Esophagus (tissue), 2 donors: ENCODE data around the gene PTPRF. TPM values are rescaled to one million over a fixed set of nuclear protein-coding genes. Genes with fewer than 3 reads are reported as not detected.

Source experiments
- H3K27ac ChIP-seq, 2 donors: one replicate each; pipeline ENCODE4 v1.5.1; 2013; ENCODE audit warnings: low read depth in 2 of 2, mild to moderate bottlenecking in 2 of 2, inconsistent platforms in 1 of 2, low read length in 1 of 2, moderate library complexity in 1 of 2
- H3K27me3 ChIP-seq, 2 donors: one replicate each; pipeline ENCODE4 v1.6.1; 2013; ENCODE audit warnings: low read length in 2 of 2, control low read depth in 1 of 2, mild to moderate bottlenecking in 1 of 2; ENCODE audit not compliant: insufficient read depth in 2 of 2, control insufficient read depth in 1 of 2
- H3K36me3 ChIP-seq, 2 donors: one replicate each; pipeline ENCODE4 v1.6.1; 2013; ENCODE audit warnings: low read length in 1 of 2; ENCODE audit not compliant: control insufficient read depth in 2 of 2, insufficient read depth in 2 of 2
- H3K4me1 ChIP-seq, 2 donors: one replicate each; pipeline ENCODE4 v1.6.1; 2013; ENCODE audit warnings: low read length in 1 of 2; ENCODE audit not compliant: control insufficient read depth in 2 of 2, insufficient read depth in 2 of 2
- H3K4me3 ChIP-seq, 2 donors: one replicate each; pipeline ENCODE4 v1.5.1; 2013; ENCODE audit warnings: low read length in 2 of 2, mild to moderate bottlenecking in 2 of 2, low read depth in 1 of 2, moderate library complexity in 1 of 2
- H3K9me3 ChIP-seq, 2 donors: one replicate each; pipeline ENCODE4 v1.6.1; 2013; ENCODE audit warnings: mild to moderate bottlenecking in 2 of 2, low read depth in 1 of 2, low read length in 1 of 2, moderate library complexity in 1 of 2; ENCODE audit not compliant: control insufficient read depth in 2 of 2, insufficient read depth in 1 of 2
- WGBS, 2 donors: extraction: QIAGEN DNeasy Blood & Tissue Kit; methylation state at CpG; one replicate each; pipeline ENCODE4 v1.1.7; 2013; 5-methylcytosine and 5-hydroxymethylcytosine counted together
- polyA plus RNA-seq, 2 donors: library from polyadenylated mRNA; stranded (reverse); fragments of 200-250 nt; gene quantifications; one replicate each; pipeline ENCODE4 v1.2.3, GENCODE V29; 2013
- donor health status: healthy with polysubstance abuse.
- donor health status: Bipolar disorder and iron deficiency.

The PTPRF gene
- polyA plus RNA-seq, 2 donors: 62.7 to 69.9 TPM

DNA sequence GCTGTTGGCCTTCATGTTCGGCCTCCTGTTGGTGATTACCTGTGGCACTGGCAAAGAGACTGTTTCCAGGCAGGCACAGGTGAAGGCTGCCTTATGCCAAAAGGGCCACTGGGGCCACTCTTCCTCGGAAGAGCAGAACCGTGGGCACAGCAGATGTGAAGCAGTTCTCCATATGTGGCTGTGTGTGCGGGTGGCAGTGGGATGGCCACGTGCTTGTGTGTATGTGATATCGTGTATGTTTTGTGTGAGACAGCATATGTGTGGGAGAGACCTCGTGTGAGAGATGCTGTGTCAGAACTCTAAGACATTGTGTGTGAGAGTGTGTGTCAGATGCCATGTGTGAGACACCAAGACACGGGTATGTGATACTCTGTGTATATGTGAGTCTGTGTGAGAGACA lies 65.9 kb downstream of the PTPRF start:
- no peaks in the 10 kb centered on the region for H3K27me3 ChIP-seq
- H3K4me1 ChIP-seq: no peaks in the 10 kb centered on the region
- no peaks in the 10 kb centered on the region for H3K9me3 ChIP-seq
- no peak overlapping the region for H3K4me3 ChIP-seq
- H3K36me3 ChIP-seq: peaks cover 0 to 68% of the 10 kb centered on the region in 2 donors
- no peak overlapping the region for H3K27ac ChIP-seq
- 83 to 84% methylated on average over 8 of the region's 8 CpGs for WGBS, 2 donors

DNA sequence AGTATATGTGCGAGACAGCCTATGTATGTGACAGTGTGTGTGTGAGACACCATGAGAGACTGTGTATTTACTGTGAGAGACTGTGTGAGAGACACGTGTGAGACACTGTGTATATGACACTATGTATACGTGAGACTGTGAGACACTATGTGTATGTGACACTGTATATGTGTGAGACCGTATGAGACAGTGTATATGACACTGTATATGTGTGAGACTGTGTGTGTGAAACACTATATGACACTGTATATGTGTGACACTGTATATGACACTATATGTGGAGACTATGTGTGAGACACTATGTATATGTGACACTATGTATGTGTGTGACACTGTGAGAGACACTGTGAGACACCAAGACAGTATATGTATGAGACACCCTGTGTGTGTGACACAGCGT lies 66.3 kb downstream of the PTPRF start:
- Histone ChIP-seq H3K36me3 (peaks cover 0 to 68% of the 10 kb centered on the region in 2 donors), H3K27ac (no peak overlapping the region), H3K9me3 (no peaks in the 10 kb centered on the region), H3K4me3 (no peak overlapping the region), H3K4me1 (no peaks in the 10 kb centered on the region), H3K27me3 (no peaks in the 10 kb centered on the region)
- 85 to 89% methylated on average over 5 of the region's 5 CpGs for WGBS, 2 donors

GRCh38 chr1:43597721-43598120 lies 67.0 kb downstream of the PTPRF start:
- WGBS, 2 donors: 94 to 96% methylated on average over 30 to 31 of the region's 31 CpGs
- H3K27ac ChIP-seq: no peak overlapping the region
- peaks cover 0 to under 1% of the 10 kb centered on the region in 2 donors for H3K4me1 ChIP-seq
- H3K36me3 ChIP-seq: peaks cover 0 to 61% of the 10 kb centered on the region in 2 donors
- H3K9me3 ChIP-seq: no peaks in the 10 kb centered on the region
- no peak overlapping the region for H3K4me3 ChIP-seq
- no peaks in the 10 kb centered on the region for H3K27me3 ChIP-seq

DNA sequence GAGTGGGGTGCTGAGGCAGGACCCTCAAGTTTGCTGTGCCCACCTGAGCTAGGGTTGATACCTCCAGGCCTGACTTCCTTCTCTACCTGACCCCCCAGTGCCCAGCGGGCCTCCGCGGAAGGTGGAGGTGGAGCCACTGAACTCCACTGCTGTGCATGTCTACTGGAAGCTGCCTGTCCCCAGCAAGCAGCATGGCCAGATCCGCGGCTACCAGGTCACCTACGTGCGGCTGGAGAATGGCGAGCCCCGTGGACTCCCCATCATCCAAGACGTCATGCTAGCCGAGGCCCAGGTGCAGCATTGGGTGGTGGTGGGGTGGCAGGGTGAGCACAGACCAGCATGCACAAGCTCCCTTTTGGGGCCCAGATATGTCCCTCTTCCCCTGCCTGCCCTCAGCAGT lies 67.9 kb downstream of the PTPRF start:
- 94 to 96% methylated on average over 11 of the region's 11 CpGs for WGBS, 2 donors

GRCh38 chr1:43600033-43601020 lies 69.6 kb downstream of the PTPRF start:
- 88 to 89% methylated on average over 19 of the region's 19 CpGs for WGBS, 2 donors
- H3K27ac ChIP-seq: no peak overlapping the region
- H3K9me3 ChIP-seq: no peaks in the 10 kb centered on the region
- no peak overlapping the region for H3K4me3 ChIP-seq
- H3K4me1 ChIP-seq: peaks cover 0 to 9% of the 10 kb centered on the region in 2 donors
- no peaks in the 10 kb centered on the region for H3K27me3 ChIP-seq
- H3K36me3 ChIP-seq: peaks cover 10 to 68% of the 10 kb centered on the region in 2 donors

More for the DNA sequence above, 67.9 kb downstream of the PTPRF start:
- Histone ChIP-seq H3K36me3 (peaks cover 0 to 60% of the 10 kb centered on the region in 2 donors), H3K4me1 (peaks cover 0 to 5% of the 10 kb centered on the region in 2 donors), H3K27ac (no peak overlapping the region), H3K9me3 (no peaks in the 10 kb centered on the region), H3K4me3 (no peak overlapping the region), H3K27me3 (no peaks in the 10 kb centered on the region)

GRCh38 chr1:43602990-43603389 lies 72.3 kb downstream of the PTPRF start:
- Histone ChIP-seq H3K4me1 (peaks cover 0 to 9% of the 10 kb centered on the region in 2 donors), H3K27ac (peak overlapping the region in 1 of 2 donors; percentile 16), H3K9me3 (no peaks in the 10 kb centered on the region), H3K27me3 (no peaks in the 10 kb centered on the region), H3K4me3 (no peak overlapping the region), H3K36me3 (peaks cover 10 to 72% of the 10 kb centered on the region in 2 donors)
- WGBS, 2 donors: 52 to 65% methylated on average over 10 of the region's 10 CpGs

- Histone ChIP-seq H3K9me3 (no peaks in the 10 kb centered on the region), H3K27me3 (no peaks in the 10 kb centered on the region), H3K4me1 (peaks cover 0 to 9% of the 10 kb centered on the region in 2 donors), H3K4me3 (no peak overlapping the region), H3K27ac (peak overlapping the region in 1 of 2 donors; percentile 34), H3K36me3 (peaks cover 12 to 68% of the 10 kb centered on the region in 2 donors)
- WGBS, 2 donors: 92 to 93% methylated on average over 5 of the region's 5 CpGs
These were observed 73.5 kb downstream of the PTPRF start for GRCh38 chr1:43604192-43604591.

DNA sequence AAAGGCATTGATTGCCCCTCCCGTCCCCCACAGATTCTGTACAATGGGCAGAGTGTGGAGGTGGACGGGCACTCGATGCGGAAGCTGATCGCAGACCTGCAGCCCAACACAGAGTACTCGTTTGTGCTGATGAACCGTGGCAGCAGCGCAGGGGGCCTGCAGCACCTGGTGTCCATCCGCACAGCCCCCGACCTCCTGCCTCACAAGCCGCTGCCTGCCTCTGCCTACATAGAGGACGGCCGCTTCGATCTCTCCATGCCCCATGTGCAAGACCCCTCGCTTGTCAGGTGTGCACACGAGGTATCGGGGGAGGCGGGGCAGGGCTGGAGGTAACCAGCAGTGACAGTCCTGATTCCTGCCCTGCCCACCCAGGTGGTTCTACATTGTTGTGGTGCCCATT lies 74.5 kb downstream of the PTPRF start:
- 92 to 93% methylated on average over 18 of the region's 18 CpGs for WGBS, 2 donors

GRCh38 chr1:43605766-43606165 lies 75.1 kb downstream of the PTPRF start:
- no peaks in the 10 kb centered on the region for H3K27me3 ChIP-seq
- peaks cover 20 to 70% of the 10 kb centered on the region in 2 donors for H3K36me3 ChIP-seq
- no peak overlapping the region for H3K4me3 ChIP-seq
- 84% methylated on average over 7 of the region's 7 CpGs for WGBS, 2 donors
- H3K4me1 ChIP-seq: peaks cover 0 to 9% of the 10 kb centered on the region in 2 donors
- H3K9me3 ChIP-seq: no peaks in the 10 kb centered on the region
- H3K27ac ChIP-seq: no peak overlapping the region

More for the DNA sequence above, 74.5 kb downstream of the PTPRF start:
- Histone ChIP-seq H3K4me3 (no peak overlapping the region), H3K27ac (peak overlapping the region in 1 of 2 donors; percentile 25), H3K9me3 (no peaks in the 10 kb centered on the region), H3K4me1 (peaks cover 0 to 9% of the 10 kb centered on the region in 2 donors), H3K36me3 (peaks cover 20 to 74% of the 10 kb centered on the region in 2 donors), H3K27me3 (no peaks in the 10 kb centered on the region)
